Fibroblast of villous mesenchyme (primary cell): ENCODE measurements around the gene FBXW12. TPM values are rescaled to one million over a fixed set of nuclear protein-coding genes. Genes with fewer than 3 reads are reported as not detected.

Source experiments
- DNase-seq: peaks from one replicate; pipeline ENCODE4 v3.0.0-alpha.2; 2010; ENCODE audit warnings: low read depth
- H3K4me3 ChIP-seq: 2 replicates; pipeline ENCODE4 v1.5.1; 2011; ENCODE audit warnings: low read depth, mild to moderate bottlenecking, low read length
- total RNA-seq: library from RNA; depleted of rRNA; stranded (reverse); fragments of >200 nt; gene quantifications from 2 replicates; pipeline ENCODE4 v1.2.3, GENCODE V29; 2012
- TF ChIP-seq, protein P1 (sequence below): IDR thresholded peaks from 2 replicates; pipeline ENCODE4 v1.5.1; 2012; ENCODE audit warnings: low read depth, mild to moderate bottlenecking, low read length; ENCODE audit not compliant: insufficient read depth

FBXW12 gene
- total RNA-seq, 1 donor = not detected

DNA sequence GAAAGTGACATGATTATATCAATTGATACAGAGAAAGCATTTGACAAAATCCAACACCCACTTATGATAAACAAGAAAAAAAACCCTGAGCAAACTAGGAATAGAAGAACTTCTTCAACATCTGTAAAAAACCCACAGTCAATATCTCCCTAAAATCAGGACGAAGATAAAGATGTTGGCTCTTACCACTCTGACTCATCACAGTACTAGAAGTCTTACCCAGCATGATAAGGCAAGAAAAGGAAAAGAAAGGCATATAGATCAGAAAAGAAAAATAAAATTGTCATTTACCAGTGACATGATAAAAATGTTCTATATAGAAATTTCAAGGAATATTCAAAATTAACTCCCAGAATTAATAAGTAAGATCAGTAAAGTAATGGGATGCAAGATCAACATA, 7.2 kb upstream of the FBXW12 start:
- DNase-seq = no peak
- H3K4me3 ChIP-seq = no peak overlapping the region
- TF ChIP-seq, protein P1, sequence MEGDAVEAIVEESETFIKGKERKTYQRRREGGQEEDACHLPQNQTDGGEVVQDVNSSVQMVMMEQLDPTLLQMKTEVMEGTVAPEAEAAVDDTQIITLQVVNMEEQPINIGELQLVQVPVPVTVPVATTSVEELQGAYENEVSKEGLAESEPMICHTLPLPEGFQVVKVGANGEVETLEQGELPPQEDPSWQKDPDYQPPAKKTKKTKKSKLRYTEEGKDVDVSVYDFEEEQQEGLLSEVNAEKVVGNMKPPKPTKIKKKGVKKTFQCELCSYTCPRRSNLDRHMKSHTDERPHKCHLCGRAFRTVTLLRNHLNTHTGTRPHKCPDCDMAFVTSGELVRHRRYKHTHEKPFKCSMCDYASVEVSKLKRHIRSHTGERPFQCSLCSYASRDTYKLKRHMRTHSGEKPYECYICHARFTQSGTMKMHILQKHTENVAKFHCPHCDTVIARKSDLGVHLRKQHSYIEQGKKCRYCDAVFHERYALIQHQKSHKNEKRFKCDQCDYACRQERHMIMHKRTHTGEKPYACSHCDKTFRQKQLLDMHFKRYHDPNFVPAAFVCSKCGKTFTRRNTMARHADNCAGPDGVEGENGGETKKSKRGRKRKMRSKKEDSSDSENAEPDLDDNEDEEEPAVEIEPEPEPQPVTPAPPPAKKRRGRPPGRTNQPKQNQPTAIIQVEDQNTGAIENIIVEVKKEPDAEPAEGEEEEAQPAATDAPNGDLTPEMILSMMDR = no peak

DNA sequence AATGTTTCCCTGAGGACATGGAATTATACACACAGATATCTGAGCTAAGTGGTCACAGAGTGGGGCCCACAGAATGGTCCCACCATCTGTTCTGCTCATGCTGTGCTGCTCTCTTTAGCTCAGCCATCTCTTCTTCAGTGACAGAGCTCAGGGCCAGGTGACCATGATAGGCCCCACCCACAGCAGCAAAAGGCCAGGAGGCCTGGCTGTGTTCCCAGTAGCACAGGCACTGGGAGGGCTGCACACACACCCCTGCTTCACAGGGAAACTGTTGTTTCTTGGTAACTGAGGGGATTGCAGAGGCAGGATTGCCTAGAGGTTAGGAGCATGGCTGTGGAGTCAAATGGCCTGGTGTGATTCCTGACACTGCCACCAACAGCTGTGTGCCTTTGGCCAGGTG, 4.8 kb upstream of the FBXW12 start:
- no peak for DNase-seq
- TF ChIP-seq, protein P1 = no peak

DNA sequence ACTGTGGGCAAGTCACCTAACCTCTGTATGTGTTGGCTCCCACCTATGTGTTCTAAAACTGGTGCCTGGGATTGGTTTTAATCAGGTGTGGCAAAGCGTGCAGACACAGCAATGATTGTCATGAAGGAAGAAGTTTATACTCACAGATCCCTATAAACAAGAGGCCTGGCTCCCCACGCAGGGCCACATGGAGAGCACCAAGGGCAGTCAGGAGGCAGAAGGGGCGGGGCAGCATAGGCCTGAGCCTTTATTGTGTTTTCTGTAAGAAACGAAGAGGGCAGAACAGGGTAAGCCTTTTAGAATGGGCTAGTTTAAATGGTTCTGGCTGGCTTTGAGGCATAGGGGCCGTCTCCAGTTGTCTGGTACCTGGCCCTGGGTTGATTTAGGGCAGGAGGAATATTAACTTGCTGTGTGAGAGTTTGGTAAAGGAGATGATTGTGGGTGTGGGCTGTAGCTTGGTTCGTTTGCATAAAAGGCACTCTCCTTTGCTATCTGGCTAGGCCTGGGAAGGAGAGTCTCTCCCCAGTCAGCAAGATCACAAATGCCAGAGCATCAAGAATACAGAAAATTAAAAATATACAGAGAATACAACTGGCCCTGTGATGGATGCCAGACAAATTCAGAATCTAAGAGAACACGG, 2.2 kb upstream of the FBXW12 start:
- H3K4me3 ChIP-seq = no peak overlapping the region
- TF ChIP-seq, protein P1 = no peak
- DNase-seq = no peak

More for the DNA sequence above, 4.8 kb upstream of the FBXW12 start:
- no peak overlapping the region for H3K4me3 ChIP-seq

DNA sequence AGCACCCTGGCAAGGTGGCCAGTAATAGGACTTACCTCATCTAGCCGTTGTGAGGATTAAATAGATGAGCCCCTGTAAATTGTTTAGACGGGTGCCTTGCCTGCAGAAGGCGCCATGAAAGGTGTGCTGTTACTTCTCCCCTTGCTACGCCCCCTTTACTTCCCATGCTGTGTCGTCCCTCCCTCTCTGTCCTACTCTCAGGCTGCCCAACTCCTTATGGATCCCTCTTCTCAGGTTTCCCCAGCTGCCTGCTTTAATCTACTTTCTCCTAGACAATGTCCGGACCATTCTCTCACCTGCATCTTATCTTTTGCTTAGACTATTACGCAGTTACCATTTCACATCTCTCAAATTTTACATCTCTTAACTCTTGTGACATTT, 1.7 kb upstream of the FBXW12 start:
- no peak overlapping the region for H3K4me3 ChIP-seq
- TF ChIP-seq, protein P1 = no peak

DNA sequence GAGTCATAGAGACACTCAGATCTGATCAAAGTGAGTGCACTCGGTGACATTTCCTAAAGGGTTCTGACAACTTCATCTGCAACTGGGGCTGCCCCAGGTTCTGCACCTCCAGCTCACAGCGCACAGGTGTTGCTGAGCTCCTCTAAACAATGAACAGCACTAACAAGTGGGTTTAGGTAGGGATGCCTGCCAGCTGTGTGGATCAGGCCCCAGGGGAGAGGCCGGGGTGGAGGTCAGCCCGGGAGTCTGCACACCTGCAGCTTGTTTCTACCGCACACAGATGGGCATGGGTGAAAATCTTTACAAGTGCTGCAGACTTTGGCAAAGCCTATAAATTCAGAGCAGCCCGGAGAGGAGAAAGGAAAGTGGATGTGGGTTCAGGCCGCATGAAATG, 355 bp downstream of the FBXW12 start:
- no peak for DNase-seq
- H3K4me3 ChIP-seq = no peak overlapping the region
- TF ChIP-seq, protein P1 = no peak

More for the DNA sequence above, 1.7 kb upstream of the FBXW12 start:
- no peak for DNase-seq

DNA sequence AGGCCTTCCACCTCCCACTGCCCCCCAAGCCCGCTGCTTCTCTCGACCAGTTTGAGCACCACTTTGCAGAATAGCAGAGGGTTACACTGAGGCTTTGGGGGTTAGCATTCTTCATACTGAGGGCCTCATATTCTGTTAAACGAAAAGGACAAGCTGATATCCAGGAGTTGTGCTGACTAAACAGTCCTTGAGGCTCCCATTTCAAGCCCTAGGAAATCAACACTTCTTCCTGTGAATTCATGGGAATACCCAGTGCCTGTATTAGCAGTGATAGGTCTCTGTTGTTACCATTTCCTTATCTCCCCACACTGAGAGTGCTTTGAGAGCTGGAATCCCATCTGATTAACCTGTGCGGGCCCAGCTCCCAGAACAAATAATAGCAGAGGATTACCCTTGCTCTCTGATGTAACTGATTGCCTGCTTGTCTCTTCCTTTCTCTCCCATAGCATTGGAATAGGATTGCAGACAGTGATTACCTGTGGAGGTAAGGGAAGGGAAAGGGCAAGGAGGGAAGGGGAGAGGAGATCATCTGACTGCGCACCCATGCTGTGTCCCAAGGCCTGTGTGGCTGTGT, 930 bp downstream of the FBXW12 start:
- no peak overlapping the region for H3K4me3 ChIP-seq
- no peak for DNase-seq
- TF ChIP-seq, protein P1 = no peak

DNA sequence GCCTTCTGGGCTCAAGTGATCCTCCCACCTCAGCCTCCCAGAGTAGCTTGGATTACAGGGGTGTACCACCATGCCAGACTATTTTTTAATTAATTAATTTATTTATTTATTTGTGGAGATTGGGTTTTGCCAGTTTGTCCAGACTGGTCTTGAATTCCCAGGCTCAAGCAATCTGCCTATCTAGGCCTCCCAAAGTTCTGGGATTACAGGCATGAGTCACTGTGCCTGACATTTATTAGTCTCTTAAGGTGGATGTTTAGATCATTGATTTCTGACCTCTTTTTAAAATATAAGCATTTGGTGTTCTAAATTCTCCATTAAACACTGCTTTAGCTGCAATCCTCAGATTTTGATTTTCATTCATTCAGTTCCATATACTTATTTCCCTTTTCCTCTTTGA, 15.6 kb downstream of the FBXW12 start:
- peak; percentile 10 for DNase-seq
- no peak overlapping the region for H3K4me3 ChIP-seq
- TF ChIP-seq, protein P1 = no peak
